Measurements from ENCODE around the gene TP53TG5.

The TP53TG5 gene

DNA sequence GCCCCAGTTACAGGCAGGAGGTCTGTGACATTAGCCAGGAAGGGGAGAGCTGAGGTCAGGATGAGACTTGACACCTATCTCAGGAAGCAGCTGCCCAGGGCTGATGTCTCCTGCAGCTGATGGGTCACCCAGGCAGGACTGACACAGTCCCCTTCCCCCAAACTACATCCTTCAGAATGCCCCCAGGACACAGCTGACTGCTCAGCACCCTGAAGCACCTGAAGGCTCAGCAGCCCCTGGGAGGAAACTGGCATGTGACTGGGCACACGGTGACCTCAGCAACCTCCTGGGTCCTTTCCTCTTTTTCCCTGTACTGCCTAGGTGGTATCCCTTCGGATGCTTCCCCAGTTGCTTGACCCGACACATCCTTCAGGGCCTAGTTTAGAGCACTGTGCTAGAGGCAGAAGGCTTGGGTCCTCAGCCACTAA lies 31.8 kb downstream of the TP53TG5 start:
- DNase-seq (ENCODE audit: low read depth): no peak

DNA sequence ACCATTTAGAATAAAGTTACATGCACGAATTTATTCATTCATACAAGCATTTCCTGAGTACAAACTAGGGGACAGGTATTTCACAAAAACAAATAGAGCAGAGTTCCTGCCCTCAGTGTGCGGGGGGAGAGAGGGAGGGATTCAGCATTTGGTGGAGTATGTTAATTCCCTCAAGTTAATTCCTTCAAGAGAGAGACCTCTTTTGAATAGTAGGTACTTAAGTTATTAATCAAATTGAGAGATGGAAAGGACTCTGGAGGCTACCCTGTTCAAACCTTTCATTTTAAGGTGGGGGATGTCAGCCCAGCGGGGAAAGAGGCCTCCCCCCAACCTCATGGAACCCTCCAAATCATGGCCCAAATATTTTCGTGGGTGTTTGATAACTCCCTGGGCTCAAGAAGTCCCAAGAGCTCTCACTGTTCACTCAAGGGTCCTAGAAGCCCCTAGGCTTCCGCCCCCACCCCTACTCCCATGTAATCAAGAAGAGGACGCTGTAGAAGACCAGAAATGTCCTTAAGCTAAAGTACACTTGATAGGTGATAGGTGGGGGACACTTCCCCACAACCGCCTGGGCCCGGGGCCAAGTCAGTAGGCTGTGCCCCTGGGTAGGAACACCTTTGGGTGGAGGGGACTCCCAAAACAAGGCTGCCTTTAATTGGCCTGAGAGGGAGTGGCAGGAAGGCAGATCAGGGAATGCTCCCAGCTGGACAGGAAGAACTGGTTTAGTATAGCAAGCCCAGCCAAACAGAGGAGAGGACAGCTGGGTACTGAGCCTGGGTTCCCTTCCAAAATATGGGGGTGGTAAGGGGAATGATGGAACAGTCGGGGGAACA lies 32.8 kb downstream of the TP53TG5 start:
- no peak for DNase-seq (ENCODE audit: low read depth)

- no peak for DNase-seq (ENCODE audit: low read depth)
Observed at GRCh38 chr20:45344168-45344860, 33.8 kb downstream of the TP53TG5 start.

DNA sequence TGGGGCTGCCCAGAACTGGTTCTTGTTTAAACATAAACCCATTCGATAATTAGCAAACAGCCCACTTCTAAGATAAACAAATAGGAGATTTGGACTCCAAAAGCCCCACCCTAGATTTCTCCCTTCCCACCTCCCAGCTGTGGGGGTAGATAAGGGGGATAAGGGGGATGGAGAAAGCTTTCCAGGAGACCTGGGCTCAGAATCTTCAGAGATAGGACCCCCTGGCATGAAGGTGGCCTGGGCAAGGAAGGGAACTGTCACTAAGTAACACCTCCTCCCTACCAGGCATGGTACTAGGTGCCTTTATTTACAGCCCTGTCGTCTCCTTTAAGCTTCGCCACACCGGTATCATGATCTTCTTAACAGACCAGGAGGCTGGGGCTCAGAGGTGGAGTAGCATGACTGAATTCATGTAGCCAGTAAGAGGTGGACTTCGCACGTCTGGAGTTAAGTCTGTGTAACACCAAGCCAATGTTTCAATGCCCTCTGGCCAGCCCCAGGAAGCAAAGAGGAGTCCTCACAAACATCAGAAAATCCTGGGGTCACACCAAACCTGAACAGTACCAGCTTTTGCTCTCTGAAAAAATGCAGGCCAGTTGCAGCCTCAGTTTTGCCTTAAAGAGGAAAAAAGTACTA lies 34.5 kb downstream of the TP53TG5 start:
- DNase-seq (ENCODE audit: low read depth): no peak

- no peak for DNase-seq (ENCODE audit: low read depth)
Observed at GRCh38 chr20:45342855-45343531, 35.1 kb downstream of the TP53TG5 start.

DNA sequence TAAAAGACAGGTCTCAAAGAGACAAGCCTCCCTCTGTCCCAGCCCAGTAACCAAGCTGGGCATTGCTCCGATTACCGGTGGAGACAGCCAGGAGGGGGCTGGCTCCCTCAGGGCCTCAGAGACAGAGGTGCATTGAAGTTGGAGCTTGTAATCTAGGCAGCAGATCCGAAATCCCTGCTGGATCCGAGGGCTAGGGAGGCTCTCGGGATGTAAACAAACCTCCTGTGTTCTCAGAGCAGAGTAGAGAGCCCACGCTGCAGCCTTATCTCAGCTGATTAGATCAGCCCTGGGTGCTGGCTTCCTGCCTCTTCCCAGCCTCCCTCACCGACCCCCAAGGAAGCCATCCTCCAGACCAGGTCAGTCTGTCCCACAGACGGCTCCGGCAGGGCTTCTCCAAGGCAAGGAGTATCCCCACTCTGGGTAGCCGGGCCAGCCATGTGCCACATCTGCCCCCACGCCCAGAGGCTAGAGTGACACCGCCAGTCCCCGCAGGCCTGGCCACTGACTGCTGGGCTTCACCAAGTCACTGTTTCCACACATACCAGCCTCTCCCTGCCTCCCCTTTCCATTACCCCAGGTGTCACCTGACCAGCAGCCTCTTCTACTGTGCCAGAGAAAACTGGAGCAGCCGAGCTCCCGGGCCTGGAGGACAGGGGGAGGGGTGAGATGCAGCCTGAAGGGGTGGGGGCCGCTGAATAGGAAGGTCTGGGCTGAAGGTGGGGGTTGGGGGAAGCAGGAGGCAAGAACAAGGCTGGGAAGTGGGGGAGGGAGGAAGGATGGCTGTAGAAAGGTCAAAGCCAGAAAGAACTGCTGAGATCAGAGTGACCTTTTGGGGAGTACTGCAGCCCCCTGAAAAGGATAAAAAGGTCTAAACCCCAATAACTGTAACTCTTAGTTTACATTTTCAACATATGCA lies 35.9 kb downstream of the TP53TG5 start:
- DNase-seq (ENCODE audit: low read depth): no peak

DNA sequence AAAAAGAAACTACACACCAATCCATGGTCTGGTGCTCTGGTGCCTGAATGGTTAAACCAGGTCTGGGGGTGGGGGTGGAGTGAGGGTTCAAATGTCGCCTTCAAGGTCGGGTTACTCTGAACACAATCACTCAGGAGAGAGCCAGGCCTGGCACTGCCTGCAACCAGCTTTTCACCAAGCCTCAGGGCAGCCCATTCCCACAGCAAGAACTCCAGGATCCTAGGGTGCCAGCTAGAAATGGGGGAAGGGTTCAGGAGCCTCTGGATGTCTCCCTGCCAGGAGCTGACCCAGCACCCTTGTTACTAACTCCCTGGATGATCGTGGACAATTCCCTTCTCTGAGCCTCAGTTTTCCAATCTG lies 36.6 kb downstream of the TP53TG5 start:
- no peak for DNase-seq (ENCODE audit: low read depth)

GRCh38 chr20:45340951-45341350 lies 37.2 kb downstream of the TP53TG5 start:
- DNase-seq (ENCODE audit: low read depth): no peak

DNA sequence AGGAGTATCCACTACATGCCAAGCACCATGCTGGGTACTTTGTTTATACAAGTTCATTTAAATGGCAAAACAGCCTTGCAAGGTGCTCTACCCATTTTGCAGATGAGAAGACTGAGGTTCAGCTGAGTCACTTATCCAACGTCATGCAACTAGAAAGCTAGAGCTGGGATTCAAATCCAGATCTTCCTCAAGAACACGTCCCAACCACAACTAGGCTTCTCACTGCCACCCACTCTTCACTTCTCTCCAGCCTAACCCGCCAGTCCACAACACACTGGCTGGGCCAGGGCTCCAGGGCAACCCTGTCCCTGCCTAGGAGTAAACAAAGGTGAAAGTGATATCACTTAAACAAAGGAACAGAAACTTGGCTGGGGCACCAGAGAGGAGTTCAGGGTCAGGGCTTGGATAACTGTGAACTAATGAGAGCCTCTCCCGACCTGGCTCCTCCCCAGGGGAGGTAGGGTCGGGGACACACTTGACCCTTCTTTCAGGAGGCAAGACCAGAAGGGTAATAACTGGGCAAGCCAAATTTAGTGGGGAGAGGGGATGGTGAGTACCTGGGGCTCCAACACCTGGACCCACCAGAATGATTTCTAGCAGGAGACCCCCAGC lies 37.8 kb downstream of the TP53TG5 start:
- DNase-seq (ENCODE audit: low read depth): no peak

GRCh38 chr20:45339799-45340198 lies 38.3 kb downstream of the TP53TG5 start:
- DNase-seq (ENCODE audit: low read depth): no peak

- no peak for DNase-seq (ENCODE audit: low read depth)
Observed at GRCh38 chr20:45339084-45339483, 39.0 kb downstream of the TP53TG5 start.

GRCh38 chr20:45338121-45339030 lies 39.7 kb downstream of the TP53TG5 start:
- DNase-seq (ENCODE audit: low read depth): no peak

- no peak for DNase-seq (ENCODE audit: low read depth)
Observed at GRCh38 chr20:45337367-45338120, 40.6 kb downstream of the TP53TG5 start.

GRCh38 chr20:45336530-45337366 lies 41.4 kb downstream of the TP53TG5 start:
- DNase-seq (ENCODE audit: low read depth): no peak

DNA sequence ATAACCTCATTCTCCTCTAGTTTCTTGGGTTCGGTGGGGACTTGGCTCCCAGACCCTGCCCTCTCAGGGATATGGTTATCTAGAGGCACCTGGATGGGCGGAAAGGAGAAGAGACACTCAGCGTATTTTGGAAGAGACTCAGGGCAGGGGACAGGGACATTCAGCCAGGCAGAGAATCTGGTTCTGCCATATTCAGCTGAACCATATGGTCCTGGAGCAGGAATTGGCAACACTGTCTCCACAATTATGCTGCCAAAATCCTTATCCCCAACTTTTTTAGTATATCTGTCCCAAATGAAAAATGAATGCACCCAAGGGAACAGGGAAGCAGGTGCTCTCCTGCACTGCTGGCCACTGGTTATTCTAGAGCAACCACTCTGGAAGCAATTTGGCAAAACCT lies 47.6 kb downstream of the TP53TG5 start:
- DNase-seq (ENCODE audit: low read depth): no peak

GRCh38 chr20:45329497-45330319 lies 48.4 kb downstream of the TP53TG5 start:
- no peak for DNase-seq (ENCODE audit: low read depth)

DNA sequence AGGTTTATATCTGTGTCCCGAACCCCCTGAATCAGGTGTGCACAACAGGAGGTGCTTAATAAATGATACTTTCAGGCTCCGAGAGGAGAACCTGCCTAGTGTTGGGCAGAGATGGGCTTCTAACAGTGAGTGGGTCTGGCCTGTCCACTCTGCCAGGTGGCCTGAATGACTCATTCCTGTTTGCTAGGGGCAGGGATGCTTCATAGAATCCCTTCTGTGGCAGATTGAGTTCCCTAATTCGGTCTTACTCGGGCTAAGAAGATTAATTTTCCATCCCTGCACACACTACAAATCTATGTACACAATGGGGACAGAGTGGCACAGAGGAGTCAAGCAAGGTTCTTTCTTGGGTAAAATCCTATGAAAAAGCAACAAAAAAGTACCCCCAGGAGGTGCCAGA lies 49.7 kb downstream of the TP53TG5 start:
- DNase-seq (ENCODE audit: low read depth): no peak
